NCI-H2227 (cell line): ENCODE measurements around the gene SHANK2.

Experiments used
- DNase-seq: peaks from one replicate; lab custom pipeline; 2025; ENCODE audit not compliant: unreplicated experiment; lab: John Stamatoyannopoulos, UW

The SHANK2 gene

GRCh38 chr11:71223081-71223405 is 29.3 kb downstream of the SHANK2 start:
- no peak for DNase-seq

GRCh38 chr11:71222318-71223080 is 29.9 kb downstream of the SHANK2 start:
- no peak for DNase-seq

GRCh38 chr11:71221821-71222220 is 30.6 kb downstream of the SHANK2 start:
- DNase-seq, result no peak

- no peak for DNase-seq
These were observed 31.2 kb downstream of the SHANK2 start for GRCh38 chr11:71221201-71221600.

- DNase-seq, result no peak
These were observed 33.4 kb downstream of the SHANK2 start for GRCh38 chr11:71218789-71219499.

GRCh38 chr11:71215425-71215965 is 36.9 kb downstream of the SHANK2 start:
- DNase-seq, result no peak

GRCh38 chr11:71214553-71215424 is 37.6 kb downstream of the SHANK2 start:
- no peak for DNase-seq

GRCh38 chr11:71213696-71214552 is 38.5 kb downstream of the SHANK2 start:
- no peak for DNase-seq

GRCh38 chr11:71212871-71213559 is 39.4 kb downstream of the SHANK2 start:
- DNase-seq, result no peak

- DNase-seq, result no peak
These were observed 40.7 kb downstream of the SHANK2 start for GRCh38 chr11:71211631-71212030.

- DNase-seq, result no peak
These were observed 41.5 kb downstream of the SHANK2 start for GRCh38 chr11:71210861-71211260.

- no peak for DNase-seq
These were observed 42.7 kb downstream of the SHANK2 start for GRCh38 chr11:71209656-71210055.

- DNase-seq, result no peak
These were observed 43.2 kb downstream of the SHANK2 start for GRCh38 chr11:71209181-71209580.

GRCh38 chr11:71208011-71208774 is 44.2 kb downstream of the SHANK2 start:
- no peak for DNase-seq

- no peak for DNase-seq
These were observed 44.8 kb downstream of the SHANK2 start for GRCh38 chr11:71207563-71207962.

- DNase-seq, result no peak
These were observed 46.2 kb downstream of the SHANK2 start for GRCh38 chr11:71206186-71206585.

GRCh38 chr11:71204748-71205664 is 47.4 kb downstream of the SHANK2 start:
- no peak for DNase-seq

GRCh38 chr11:71204294-71204693 is 48.1 kb downstream of the SHANK2 start:
- no peak for DNase-seq
